Astrocyte of the spinal cord (primary cell): ENCODE data around the gene ZNF687.
"Not testable (repeated sequence)": the region's sequence is repeated elsewhere in the genome, so short reads cannot be mapped to it uniquely, and the experiment has no call there.

ENCODE experiments used
- DNase-seq: peaks from one replicate; pipeline ENCODE4 v3.0.0; 2011; ENCODE audit warnings: low read depth, low spot score
- H3K4me3 ChIP-seq: 2 replicates; pipeline ENCODE4 v1.5.1; 2011; ENCODE audit warnings: low read depth, mild to moderate bottlenecking, low read length, moderate library complexity
- CTCF ChIP-seq: IDR thresholded peaks from 2 replicates; pipeline ENCODE4 v1.5.1; 2012; ENCODE audit warnings: low read depth, mild to moderate bottlenecking, low read length, inconsistent platforms
- in situ Hi-C: cut with HindIII; loops from 2 replicates; pipeline ENCODE4 v1.10.0; 2017; ENCODE audit warnings: low sequenced_read_pairs

The ZNF687 gene

DNA sequence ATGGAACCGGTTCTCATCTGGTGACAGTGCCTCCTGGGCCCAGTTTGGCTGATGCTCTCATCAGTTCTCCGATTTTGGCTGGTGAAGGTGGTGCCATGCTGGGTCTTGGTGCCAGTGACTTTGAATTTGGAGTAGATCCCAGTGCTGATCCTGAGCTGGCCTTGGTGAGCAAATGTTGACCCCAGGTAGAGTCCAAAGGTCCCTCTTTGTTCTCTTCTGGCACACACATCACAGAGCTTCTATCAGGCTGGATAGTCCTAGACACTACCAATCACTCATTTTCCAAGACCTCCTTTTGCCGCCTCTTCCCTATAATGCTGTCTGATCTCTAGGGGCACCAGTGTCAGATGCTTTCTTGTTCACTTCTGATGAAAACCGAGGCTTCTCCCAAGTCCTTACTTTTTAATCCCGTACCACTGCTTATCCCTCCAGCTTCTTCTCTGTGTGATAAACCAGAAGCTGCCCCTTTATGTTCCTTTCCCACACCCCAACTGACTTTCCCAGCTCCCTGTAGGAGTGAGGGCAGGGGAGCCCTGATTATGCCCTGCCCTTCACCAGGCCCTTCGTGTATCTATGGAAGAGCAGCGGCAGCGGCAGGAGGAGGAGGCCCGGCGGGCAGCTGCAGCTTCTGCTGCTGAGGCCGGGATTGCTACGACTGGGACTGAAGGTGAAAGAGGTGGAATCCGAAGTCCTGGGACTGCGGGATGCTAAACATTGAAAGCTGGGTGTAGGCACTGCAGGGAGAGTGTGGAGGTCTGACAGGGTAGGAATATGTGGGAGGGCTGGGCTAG lies 16.5 kb upstream of the ZNF687 start:
- in situ Hi-C loops: no loop called here

GRCh38 chr1:151266315-151266714 lies 15.8 kb upstream of the ZNF687 start:
- no peak for DNase-seq
- TF ChIP-seq CTCF: no peak
- no peak overlapping the region for H3K4me3 ChIP-seq
- in situ Hi-C loops: no loop called here

More for the DNA sequence above, 16.5 kb upstream of the ZNF687 start:
- no peak for TF ChIP-seq CTCF
- DNase-seq: no peak
- H3K4me3 ChIP-seq: no peak overlapping the region

GRCh38 chr1:151266821-151267220 lies 15.3 kb upstream of the ZNF687 start:
- in situ Hi-C loops: no loop called here
- no peak for TF ChIP-seq CTCF
- H3K4me3 ChIP-seq: no peak overlapping the region
- no peak for DNase-seq

- H3K4me3 ChIP-seq: no peak overlapping the region
- no peak for DNase-seq
- in situ Hi-C loops: no loop called here
- TF ChIP-seq CTCF: no peak
Measured at GRCh38 chr1:151267760-151268159, 14.3 kb upstream of the ZNF687 start.

- no peak overlapping the region for H3K4me3 ChIP-seq
- no peak for DNase-seq
- in situ Hi-C loops: no loop called here
- TF ChIP-seq CTCF: no peak
Measured at GRCh38 chr1:151273924-151274466, 8.1 kb upstream of the ZNF687 start.

DNA sequence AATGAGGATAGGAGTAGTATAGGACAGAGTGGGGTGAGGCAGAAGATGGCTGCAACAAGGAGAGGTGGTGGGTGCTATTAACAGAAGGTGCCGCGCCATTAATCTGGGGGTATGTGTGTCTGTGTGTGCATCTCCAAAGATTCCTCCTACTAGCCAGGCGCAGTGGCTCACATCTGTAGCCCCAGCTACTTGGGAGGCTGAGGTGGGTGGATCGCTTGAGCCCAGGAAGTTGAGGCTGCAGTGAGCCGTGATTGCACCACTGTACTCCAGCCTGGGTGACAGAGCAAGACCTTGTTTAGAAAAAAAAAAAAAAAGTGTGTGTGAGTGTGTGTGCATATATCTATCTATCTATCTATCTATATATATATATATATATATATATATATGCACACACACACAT lies 6.8 kb upstream of the ZNF687 start:
- DNase-seq, in situ Hi-C loops, H3K4me3 ChIP-seq: not testable (repeated sequence)

DNA sequence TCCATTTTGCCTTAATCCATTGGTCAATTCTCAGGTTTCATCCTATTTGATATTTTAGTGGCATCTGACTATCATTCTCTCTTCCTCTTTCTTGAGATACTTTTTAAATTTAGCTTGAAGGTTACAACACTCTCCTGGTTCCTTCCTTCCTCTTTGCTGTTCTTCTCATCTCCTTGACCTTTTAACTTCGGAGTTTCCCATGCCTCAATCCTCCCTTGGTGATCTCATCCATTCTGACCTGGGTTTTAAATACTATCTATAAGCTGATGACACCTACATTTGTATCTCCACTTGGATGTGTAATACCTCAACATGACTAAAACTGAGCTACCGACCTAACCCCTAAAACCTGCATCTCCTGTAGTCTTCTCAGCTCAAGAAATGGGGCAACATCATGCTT lies 4.8 kb upstream of the ZNF687 start:
- H3K4me3 ChIP-seq: no peak overlapping the region
- no peak for TF ChIP-seq CTCF
- no peak for DNase-seq
- in situ Hi-C loops: no loop called here
